ENCODE results near the gene LTBP1.

DNA sequence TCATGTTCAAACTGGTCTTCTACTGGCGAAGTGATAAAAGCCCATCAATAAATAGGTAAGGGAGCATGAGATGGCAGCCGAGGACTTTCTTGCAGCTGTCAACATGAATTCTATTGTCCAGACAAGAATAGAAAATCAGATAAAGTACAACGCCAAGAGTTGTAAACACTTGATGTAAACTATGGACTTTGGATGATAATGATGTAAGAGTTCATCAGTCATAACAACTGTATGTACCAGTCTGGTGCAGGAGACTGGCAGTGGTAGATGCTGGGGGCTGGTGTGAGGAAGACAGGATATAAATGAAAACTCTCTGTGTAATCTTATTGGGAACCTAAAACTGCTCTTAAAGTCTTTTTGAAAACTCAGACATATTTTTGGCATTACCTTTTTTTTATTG, 373.8 kb downstream of the LTBP1 start:
- TF ChIP-seq, protein P1, sequence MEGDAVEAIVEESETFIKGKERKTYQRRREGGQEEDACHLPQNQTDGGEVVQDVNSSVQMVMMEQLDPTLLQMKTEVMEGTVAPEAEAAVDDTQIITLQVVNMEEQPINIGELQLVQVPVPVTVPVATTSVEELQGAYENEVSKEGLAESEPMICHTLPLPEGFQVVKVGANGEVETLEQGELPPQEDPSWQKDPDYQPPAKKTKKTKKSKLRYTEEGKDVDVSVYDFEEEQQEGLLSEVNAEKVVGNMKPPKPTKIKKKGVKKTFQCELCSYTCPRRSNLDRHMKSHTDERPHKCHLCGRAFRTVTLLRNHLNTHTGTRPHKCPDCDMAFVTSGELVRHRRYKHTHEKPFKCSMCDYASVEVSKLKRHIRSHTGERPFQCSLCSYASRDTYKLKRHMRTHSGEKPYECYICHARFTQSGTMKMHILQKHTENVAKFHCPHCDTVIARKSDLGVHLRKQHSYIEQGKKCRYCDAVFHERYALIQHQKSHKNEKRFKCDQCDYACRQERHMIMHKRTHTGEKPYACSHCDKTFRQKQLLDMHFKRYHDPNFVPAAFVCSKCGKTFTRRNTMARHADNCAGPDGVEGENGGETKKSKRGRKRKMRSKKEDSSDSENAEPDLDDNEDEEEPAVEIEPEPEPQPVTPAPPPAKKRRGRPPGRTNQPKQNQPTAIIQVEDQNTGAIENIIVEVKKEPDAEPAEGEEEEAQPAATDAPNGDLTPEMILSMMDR (IDR thresholded peaks at IDR 0.05; ENCODE audit: low read depth, low read length, poor library complexity, severe bottlenecking): no peak
- TF ChIP-seq EZH2phosphoT487 (IDR thresholded peaks at IDR 0.05; ENCODE audit: borderline replicate concordance, low read length): no peak

Data from DOHH2 (cell line).